Activated CD4-positive, CD25-positive, alpha-beta regulatory T cell treated with anti-CD3 and anti-CD28 coated beads, Interleukin-2, amount 50 U/mL, for 16 hours (primary cell): Measurements from ENCODE around the gene ANAPC4.
"Not testable (repeated sequence)": the region's sequence is repeated elsewhere in the genome, so short reads cannot be mapped to it uniquely, and the experiment has no call there.

ENCODE experiments used
- DNase-seq: peaks from one replicate; pipeline ENCODE4 v3.0.0-alpha.2; 2020; ENCODE audit warnings: low read depth, low spot score

The ANAPC4 gene

GRCh38 chr4:25376754-25377571 is at the start of gene ANAPC4:
ANAPC4 (plus strand) TSS chr4:25377263; CDS start chr4:25377428, 165 bp downstream.
- peak; percentile 92 for DNase-seq

- DNase-seq: not testable (repeated sequence)
Observed at GRCh38 chr4:25328463-25328862, 48.6 kb upstream of the ANAPC4 start.

GRCh38 chr4:25330335-25330734 is 46.7 kb upstream of the ANAPC4 start:
- DNase-seq: no peak

- DNase-seq: no peak
Observed at GRCh38 chr4:25330905-25331808, 45.9 kb upstream of the ANAPC4 start.

- DNase-seq: no peak
Observed at GRCh38 chr4:25343671-25344070, 33.4 kb upstream of the ANAPC4 start.

- no peak for DNase-seq
Observed at GRCh38 chr4:25345744-25346143, 31.3 kb upstream of the ANAPC4 start.

- no peak for DNase-seq
Observed at GRCh38 chr4:25346913-25347312, 30.1 kb upstream of the ANAPC4 start.

GRCh38 chr4:25347473-25347872 is 29.6 kb upstream of the ANAPC4 start:
- no peak for DNase-seq

GRCh38 chr4:25347971-25348370 is 29.1 kb upstream of the ANAPC4 start:
- no peak for DNase-seq

GRCh38 chr4:25350561-25350960 is 26.5 kb upstream of the ANAPC4 start:
- DNase-seq: no peak

GRCh38 chr4:25351777-25352416 is 25.2 kb upstream of the ANAPC4 start:
- no peak for DNase-seq

GRCh38 chr4:25356068-25356467 is 21.0 kb upstream of the ANAPC4 start:
- no peak for DNase-seq

GRCh38 chr4:25358515-25359275 is 18.4 kb upstream of the ANAPC4 start:
- no peak for DNase-seq

GRCh38 chr4:25361253-25361652 is 15.8 kb upstream of the ANAPC4 start:
- DNase-seq: no peak

- no peak for DNase-seq
Observed at GRCh38 chr4:25367004-25367621, 9.9 kb upstream of the ANAPC4 start.

- DNase-seq: no peak
Observed at GRCh38 chr4:25367877-25368276, 9.2 kb upstream of the ANAPC4 start.

- no peak for DNase-seq
Observed at GRCh38 chr4:25368315-25368714, 8.7 kb upstream of the ANAPC4 start.

- DNase-seq: no peak
Observed at GRCh38 chr4:25370242-25370641, 6.8 kb upstream of the ANAPC4 start.

- DNase-seq: not testable (repeated sequence)
Observed at GRCh38 chr4:25372549-25372948, 4.5 kb upstream of the ANAPC4 start.

- no peak for DNase-seq
Observed at GRCh38 chr4:25377572-25378436, 741 bp downstream of the ANAPC4 start.
